ENCODE results near the gene CDHR1.

DNA sequence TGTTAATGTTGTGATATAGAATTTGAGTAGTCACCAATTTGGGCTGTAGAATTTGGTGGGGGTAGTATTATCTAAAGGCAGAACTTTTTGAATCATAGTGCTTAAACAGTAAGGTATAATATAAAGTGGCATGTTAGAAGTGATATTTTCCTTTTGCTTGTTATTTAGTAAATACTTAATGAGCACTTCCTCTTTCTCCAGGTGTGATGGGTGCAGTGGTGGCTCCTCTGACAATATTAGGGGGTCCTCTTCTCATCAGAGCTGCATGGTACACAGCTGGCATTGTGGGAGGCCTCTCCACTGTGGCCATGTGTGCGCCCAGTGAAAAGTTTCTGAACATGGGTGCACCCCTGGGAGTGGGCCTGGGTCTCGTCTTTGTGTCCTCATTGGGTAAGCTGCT, 44.5 kb upstream of the CDHR1 start:
- TF ChIP-seq TOX (CRISPR knock-in tag; IDR thresholded peaks at IDR 0.05; ENCODE audit: borderline replicate concordance) (no peak), ZNF8 (CRISPR knock-in tag; IDR thresholded peaks at IDR 0.05) (no peak), ZC3H10 (CRISPR knock-in tag; IDR thresholded peaks at IDR 0.05) (no peak), GLIS3 (CRISPR knock-in tag; IDR thresholded peaks at IDR 0.05) (no peak), BACH2 (CRISPR knock-in tag; IDR thresholded peaks at IDR 0.05; ENCODE audit: borderline replicate concordance) (no peak), ZFP30 (CRISPR knock-in tag; IDR thresholded peaks at IDR 0.05) (no peak), ESRRG (CRISPR knock-in tag; IDR thresholded peaks at IDR 0.05) (no peak), ZNF565 (CRISPR knock-in tag; conservative IDR thresholded peaks at IDR 0.05; ENCODE audit: low read depth) (no peak), SNAI2 (CRISPR knock-in tag; IDR thresholded peaks at IDR 0.05) (no peak), PPARA (CRISPR knock-in tag; IDR thresholded peaks at IDR 0.05; ENCODE audit: borderline replicate concordance) (no peak), RARB (CRISPR knock-in tag; IDR thresholded peaks at IDR 0.05) (no peak)
- TF ChIP-seq, protein P1, sequence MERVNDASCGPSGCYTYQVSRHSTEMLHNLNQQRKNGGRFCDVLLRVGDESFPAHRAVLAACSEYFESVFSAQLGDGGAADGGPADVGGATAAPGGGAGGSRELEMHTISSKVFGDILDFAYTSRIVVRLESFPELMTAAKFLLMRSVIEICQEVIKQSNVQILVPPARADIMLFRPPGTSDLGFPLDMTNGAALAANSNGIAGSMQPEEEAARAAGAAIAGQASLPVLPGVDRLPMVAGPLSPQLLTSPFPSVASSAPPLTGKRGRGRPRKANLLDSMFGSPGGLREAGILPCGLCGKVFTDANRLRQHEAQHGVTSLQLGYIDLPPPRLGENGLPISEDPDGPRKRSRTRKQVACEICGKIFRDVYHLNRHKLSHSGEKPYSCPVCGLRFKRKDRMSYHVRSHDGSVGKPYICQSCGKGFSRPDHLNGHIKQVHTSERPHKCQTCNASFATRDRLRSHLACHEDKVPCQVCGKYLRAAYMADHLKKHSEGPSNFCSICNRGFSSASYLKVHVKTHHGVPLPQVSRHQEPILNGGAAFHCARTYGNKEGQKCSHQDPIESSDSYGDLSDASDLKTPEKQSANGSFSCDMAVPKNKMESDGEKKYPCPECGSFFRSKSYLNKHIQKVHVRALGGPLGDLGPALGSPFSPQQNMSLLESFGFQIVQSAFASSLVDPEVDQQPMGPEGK (CRISPR knock-in tag; IDR thresholded peaks at IDR 0.05; ENCODE audit: borderline replicate concordance): no peak
- TF ChIP-seq, protein P2, sequence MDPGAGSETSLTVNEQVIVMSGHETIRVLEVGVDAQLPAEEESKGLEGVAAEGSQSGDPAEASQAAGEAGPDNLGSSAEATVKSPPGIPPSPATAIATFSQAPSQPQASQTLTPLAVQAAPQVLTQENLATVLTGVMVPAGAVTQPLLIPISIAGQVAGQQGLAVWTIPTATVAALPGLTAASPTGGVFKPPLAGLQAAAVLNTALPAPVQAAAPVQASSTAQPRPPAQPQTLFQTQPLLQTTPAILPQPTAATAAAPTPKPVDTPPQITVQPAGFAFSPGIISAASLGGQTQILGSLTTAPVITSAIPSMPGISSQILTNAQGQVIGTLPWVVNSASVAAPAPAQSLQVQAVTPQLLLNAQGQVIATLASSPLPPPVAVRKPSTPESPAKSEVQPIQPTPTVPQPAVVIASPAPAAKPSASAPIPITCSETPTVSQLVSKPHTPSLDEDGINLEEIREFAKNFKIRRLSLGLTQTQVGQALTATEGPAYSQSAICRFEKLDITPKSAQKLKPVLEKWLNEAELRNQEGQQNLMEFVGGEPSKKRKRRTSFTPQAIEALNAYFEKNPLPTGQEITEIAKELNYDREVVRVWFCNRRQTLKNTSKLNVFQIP (CRISPR knock-in tag; IDR thresholded peaks at IDR 0.05; ENCODE audit: borderline replicate concordance, low read depth): no peak
- TF ChIP-seq, protein P3, sequence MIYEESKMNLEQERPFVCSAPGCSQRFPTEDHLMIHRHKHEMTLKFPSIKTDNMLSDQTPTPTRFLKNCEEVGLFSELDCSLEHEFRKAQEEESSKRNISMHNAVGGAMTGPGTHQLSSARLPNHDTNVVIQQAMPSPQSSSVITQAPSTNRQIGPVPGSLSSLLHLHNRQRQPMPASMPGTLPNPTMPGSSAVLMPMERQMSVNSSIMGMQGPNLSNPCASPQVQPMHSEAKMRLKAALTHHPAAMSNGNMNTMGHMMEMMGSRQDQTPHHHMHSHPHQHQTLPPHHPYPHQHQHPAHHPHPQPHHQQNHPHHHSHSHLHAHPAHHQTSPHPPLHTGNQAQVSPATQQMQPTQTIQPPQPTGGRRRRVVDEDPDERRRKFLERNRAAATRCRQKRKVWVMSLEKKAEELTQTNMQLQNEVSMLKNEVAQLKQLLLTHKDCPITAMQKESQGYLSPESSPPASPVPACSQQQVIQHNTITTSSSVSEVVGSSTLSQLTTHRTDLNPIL (CRISPR knock-in tag; IDR thresholded peaks at IDR 0.05; ENCODE audit: low read depth): no peak

All from SK-N-SH treated with all-trans-retinoic acid at 6 μM for 48 hours (cell line).